ENCODE data around the gene CREB3L4. TPM values are rescaled to one million over a fixed set of nuclear protein-coding genes. Genes with fewer than 3 reads are reported as not detected.

Gene CREB3L4
- total and polyA plus RNA-seq, 2 of the 13 experiments (the other 11 are each of a cell fraction or from before 2014, with no cell fraction given) = 9.9 to 18.7 TPM

GRCh38 chr1:153977250-153978240, 9.8 kb downstream of the CREB3L4 start, which contains the start of gene JTB (continued):
- TF ChIP-seq TCF12 (IDR thresholded peaks at IDR 0.05) (no peak), TCF12 (CRISPR knock-in tag; IDR thresholded peaks at IDR 0.05) (peak; percentile 77; the same call in 1 of the 2 replicates), ZNF512B (CRISPR knock-in tag; IDR thresholded peaks at IDR 0.05; ENCODE audit: borderline replicate concordance) (no peak), ZNF607 (CRISPR knock-in tag; IDR thresholded peaks at IDR 0.05; ENCODE audit: borderline replicate concordance) (peak; percentile 49; the same call in 1 of the 2 replicates), ZNF609 (CRISPR knock-in tag; IDR thresholded peaks at IDR 0.05; ENCODE audit: borderline replicate concordance) (no peak), DNMT1 (CRISPR knock-in tag; IDR thresholded peaks at IDR 0.05) (no peak), ZNF782 (CRISPR knock-in tag; IDR thresholded peaks at IDR 0.05; ENCODE audit: borderline replicate concordance) (peak; percentile 55; the same call in 1 of the 2 replicates), ZNF878 (CRISPR knock-in tag; IDR thresholded peaks at IDR 0.05) (peak; percentile 72), ZNF557 (CRISPR knock-in tag; IDR thresholded peaks at IDR 0.05) (no peak), ZNF772 (CRISPR knock-in tag; IDR thresholded peaks at IDR 0.05) (no peak; the same call in 1 of the 2 replicates), NFRKB (IDR thresholded peaks at IDR 0.05) (no peak), ZFP82 (CRISPR knock-in tag; IDR thresholded peaks at IDR 0.05; ENCODE audit: borderline replicate concordance) (peak; percentile 67; the same call in 1 of the 2 replicates), ZSCAN31 (CRISPR knock-in tag; IDR thresholded peaks at IDR 0.05; ENCODE audit: low read depth) (0 out of 2 replicates have a peak, but pooled peaks have one; percentile 35), NR2F2 (IDR thresholded peaks at IDR 0.05; ENCODE audit: borderline replicate concordance, low read depth) (no peak), KDM1A (CRISPR knock-in tag; IDR thresholded peaks at IDR 0.05) (no peak), FUBP1 (CRISPR knock-in tag; IDR thresholded peaks at IDR 0.05; ENCODE audit: borderline replicate concordance) (0 out of 2 replicates have a peak, but pooled peaks have one; percentile 31)

Measured in HepG2 (cell line).